GM18867 (cell line): ENCODE results near the gene C19orf47.
A peak's percentile ranks its signal among the peaks of the same experiment; 100 is the strongest.

Experiments
- ATAC-seq: cut with Tn5 transposase; IDR thresholded peaks from one replicate; pipeline ENCODE4 v1.9.1; 2021; ENCODE audit warnings: mild to moderate bottlenecking, moderate library complexity; ENCODE audit not compliant: unreplicated experiment

The C19orf47 gene

DNA sequence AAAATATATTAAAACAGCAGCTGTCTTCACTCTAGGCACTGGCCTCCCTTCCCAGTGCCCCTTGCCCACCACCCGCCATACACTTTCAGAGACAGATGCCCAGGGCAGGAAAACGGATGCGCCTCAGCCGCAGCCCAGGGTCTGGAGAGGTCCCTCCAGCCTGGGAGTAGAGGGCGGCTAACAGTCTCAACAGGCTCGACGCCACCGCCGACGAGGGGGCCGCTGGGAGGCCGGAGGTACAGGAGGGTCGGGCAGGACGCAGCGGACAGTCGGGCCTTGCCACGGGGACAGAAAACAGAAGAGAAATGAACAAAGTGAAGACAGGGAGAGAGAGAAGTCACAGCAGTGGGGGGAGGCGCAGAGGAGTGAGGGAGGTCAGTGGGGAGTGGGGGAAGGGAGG, 27.1 kb downstream of the C19orf47 start:
- no peak for ATAC-seq

DNA sequence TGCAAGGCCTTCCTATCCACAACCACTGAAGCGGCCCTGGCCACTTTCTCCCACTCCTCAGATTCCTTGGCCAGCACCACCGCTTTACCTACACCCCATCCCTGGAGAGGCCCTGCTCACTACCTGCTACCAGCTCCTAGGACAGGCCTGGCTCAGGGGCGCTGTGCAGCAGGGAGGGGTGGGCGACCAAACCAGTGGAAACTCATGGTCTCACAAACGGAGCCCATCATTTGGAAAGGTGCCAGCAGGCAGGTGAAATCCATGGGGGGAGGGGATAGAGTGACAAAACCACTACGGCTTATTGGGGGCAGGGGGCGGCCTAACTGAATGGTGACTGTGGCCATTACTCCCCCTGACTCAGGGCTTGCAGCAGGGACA, 27.6 kb downstream of the C19orf47 start:
- no peak for ATAC-seq

DNA sequence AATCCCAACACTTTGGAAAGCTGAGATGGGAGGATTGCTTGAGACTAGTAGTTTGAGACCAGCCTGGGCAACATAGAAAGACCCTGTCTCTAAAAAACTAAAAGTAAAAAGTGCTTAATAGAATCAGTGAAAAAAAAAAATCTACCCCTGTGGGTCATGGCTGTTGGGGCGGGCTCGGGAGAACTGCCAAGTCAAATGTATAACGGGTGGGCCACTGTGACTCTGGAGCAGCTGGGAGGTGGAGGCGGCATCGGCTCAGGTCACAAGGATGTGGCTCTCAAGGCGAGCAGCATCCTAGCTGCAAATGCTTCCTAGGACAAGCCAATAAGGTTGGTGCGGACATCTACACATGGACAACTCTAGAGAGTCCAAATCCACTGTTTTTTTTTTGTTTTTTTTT, 30.9 kb downstream of the C19orf47 start:
- ATAC-seq = no peak

DNA sequence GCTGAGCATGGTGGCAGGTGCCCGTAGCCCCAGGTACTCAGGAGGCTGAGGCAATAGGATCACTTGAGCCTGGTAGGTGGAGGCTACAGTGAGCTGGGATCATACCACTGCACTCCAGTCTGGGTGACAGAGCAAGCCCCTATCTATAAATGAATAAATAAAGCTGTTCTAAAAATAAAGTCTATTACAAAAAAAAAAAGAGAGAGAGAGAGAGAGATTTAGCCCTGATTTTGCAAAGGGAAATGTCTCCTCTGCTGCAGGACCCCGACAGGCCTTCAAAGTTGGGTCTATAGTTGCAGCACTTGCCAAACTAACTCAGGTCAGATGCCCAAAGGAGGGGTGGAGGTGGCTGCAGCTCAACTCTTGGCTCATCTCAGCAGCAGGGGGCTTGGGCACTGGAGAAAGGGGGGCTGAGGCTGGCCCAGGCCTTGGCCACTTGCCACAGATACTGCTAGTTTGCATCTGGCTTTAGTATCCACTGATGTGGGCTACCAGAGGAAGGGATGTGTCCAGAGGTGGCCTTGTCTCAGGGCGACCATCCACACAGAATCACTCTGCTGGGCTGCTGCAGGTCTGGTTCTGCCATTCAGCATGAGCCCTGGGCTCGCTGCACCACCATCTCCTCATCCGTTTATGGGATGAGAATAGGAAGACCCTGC, 32.3 kb downstream of the C19orf47 start:
- ATAC-seq = no peak

DNA sequence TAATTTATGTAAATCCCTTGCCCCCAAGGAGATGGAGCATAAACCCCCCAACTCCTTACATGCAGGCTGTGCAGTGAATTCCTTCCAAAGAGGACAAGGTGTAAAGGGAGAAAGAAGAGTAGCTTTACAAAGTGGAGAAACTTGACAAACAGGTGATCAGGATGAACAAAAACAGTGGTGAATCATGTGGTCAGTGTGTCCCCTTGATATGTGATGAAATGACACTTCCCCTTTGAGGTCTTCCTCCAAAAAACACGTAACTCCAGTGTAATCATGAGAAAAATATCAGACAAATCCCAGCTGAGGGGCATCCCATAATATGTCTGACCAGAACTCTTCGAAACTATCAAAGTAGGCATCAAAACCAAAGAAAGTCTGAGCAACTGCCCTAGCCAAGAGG, 33.5 kb downstream of the C19orf47 start:
- no peak for ATAC-seq

DNA sequence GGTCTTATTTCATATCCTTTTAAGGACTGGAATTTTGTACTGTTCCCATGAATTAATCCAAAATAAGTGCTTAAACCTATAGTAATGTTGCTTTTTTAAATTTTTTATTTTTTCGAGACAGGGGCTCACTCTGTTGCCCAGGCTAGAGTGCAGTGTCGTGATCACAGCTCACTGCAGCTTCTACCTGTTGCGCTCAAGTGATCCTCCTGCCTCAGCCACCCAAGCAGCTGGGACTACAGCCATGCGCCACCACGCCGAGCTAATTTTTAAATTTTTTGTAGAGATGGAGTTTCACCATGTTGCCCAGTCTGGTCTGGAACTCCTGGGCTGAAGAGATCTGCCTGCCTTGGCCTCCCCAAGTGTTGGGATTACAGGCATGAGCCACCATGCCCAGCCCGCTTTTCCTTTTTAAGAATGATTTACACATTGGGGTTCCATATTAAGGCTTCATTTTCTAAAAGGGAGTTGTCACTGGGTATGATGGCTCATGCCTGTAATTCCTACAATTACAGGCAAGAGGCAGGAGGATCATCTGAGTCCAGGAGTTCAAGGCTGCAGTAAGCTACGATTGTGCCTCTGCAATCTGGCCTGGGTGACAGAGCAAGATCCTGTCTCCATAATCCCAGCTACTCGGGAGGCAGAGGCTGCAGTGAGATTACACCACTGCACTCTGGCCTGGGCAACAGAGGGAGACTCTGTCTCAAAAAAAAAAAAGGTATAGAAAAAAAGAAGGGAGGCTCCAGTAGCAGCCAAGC, 34.8 kb downstream of the C19orf47 start:
- no peak for ATAC-seq

DNA sequence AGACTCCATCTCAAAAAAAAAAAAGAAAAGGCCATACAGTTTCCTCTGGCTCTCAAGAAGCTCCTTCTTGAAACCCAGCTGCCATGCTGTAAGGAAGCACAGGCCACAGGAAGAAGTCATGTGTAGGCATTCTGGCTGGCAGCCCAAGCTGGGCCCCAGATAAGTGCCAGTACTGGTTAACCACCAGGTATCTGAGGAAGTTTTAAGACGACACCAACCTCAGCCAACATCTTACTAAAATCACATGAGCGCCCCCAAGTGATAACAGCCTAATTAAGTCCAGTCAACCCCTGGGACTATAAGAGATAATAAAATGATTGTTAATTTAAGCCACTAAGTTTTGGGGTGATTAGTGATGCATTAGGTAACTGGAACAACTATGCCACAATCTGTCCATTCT, 35.7 kb downstream of the C19orf47 start:
- no peak for ATAC-seq

DNA sequence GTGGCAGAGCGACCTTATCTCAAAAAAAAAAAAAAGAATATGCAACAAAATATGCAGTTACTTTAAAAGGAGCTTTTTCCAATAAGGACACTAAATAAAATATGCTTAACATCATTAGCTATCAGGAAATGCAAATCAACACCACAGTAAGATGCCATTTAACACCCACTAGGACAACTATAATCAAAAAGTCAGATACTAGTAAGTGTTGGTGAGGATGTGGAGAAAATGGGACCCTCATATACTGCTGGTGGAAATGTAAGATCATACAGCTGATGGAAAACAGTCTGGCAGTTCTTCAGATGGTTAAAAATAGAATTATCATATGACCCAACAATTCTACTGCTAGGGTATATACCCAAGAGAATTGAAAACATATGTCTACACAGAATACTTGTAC, 38.5 kb downstream of the C19orf47 start:
- ATAC-seq = no peak

DNA sequence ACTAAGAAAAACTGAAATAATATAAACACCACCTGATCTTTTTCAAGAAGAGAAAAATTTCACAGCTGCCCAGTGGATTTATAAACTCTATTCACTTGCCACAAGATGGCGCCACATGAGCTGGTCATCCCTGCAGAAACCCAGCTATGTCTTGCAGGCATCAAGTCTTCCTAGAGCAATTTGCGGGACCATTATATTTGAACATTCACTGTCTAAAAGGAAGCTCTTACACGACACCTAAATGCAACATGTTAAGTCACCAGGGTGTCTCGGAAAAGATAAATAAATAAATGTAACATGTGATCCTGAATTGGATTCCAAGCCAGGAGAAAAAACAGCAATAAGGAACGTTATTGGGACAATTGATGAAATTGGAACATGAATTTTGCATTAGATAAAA, 42.8 kb downstream of the C19orf47 start:
- no peak for ATAC-seq

DNA sequence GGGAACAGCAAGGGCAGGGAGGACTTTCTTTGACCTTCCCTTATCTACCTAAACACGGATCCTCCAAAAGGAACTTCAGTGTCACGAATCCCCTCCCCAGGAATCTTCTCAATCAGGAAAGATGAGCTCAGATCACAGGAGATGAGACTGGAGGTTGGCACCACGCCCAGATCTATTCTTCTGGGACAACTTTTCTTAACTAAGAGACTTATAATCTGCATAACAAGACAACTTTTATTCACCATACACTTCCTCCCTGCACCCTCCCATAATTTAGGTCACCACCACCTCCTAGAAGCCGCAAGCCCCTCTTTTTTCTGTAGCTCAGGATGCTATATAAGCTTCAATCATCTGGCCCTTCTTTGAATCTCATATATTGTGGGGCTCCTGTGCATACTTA, 43.9 kb downstream of the C19orf47 start:
- ATAC-seq = no peak

DNA sequence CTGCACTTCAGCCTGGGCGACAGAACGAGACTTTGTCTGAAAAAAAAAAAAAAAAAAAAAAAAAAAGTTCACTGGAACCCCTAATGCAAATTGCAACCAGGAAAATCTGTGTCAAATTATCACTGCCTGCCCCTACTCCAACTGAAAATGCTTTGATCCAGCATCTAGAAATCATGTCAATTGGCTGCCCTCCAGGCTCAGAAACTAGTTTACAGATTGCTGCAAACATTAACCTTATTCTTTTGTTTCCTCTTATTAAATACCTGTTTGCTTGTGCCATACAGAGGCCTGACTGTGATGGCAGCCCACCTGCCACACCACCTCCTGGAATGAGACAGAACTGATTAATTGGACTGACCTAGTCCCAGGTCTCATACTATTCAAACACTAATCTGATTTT, 44.4 kb downstream of the C19orf47 start:
- no peak for ATAC-seq

DNA sequence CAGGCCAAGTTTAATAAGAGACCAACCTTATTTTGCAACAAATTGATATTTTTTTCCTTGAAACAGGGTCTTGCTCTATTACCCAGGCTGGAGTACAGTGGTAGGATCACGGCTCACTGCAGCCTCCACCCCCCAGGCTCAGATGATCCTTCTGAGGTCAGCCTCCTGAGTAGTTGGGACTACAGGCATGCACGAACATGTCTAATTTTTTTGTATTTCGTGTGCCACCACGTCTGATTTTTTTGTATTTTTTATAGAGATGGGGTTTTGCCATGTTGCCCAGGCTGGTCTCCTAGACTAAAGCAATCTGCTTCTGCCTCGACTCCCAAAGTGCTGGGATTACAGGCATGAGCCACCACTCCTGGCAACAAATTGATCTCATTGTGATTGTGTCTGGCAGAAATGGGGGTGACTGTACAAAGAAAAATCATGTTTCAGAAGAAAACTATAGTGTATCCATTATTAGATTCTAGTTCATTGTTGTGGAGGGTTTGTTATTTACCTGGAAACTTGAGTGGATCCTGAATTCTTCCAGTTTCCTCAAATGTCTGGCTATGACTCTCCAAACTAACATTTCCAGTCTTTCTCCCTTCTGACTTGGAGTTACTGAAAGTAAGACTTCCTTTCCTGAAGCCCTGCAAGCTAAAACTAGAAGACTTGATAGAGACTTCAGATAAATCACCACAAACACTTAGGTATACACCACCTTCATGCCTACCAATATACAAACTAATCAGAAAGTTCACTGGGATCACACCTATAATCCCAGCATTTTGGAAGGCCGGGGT, 45.8 kb downstream of the C19orf47 start:
- ATAC-seq = no peak

DNA sequence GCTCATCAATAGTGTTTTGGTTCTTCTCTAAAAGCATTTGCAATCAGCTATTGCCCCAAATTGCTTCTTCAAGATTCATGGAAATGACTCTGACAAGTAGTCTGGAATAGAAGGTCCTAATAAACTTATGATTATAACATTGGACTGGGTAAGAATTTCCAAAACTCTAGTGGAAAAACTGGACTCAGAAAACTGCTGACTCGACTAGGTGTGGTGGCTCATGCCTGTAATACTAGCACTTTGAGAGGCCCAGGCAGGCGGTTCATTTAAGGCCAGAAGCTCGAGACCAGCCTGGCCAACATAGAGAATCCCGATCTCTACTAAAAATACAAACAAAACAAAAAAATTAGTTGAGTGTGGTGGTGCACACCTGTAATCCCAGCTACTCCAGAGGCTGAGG, 47.5 kb downstream of the C19orf47 start:
- ATAC-seq = no peak

DNA sequence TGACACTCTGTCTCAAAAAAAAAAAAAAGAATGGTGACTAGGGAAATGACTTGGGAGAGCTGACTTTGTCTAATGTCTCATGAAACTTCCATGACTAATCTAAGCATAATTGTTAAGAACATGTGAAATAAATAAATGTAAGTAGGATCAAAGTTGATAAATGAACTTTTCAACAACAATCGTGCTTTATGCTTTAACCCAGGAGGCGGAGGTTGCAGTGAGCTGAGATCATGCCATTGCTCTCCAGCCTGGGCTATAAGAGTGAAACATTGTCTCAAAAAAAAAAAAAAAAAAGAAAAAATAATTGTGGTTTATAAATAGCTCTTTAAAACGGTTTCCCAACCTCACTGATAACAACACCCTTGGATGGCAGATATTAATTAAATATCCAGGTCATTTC, 50.2 kb downstream of the C19orf47 start:
- no peak for ATAC-seq

DNA sequence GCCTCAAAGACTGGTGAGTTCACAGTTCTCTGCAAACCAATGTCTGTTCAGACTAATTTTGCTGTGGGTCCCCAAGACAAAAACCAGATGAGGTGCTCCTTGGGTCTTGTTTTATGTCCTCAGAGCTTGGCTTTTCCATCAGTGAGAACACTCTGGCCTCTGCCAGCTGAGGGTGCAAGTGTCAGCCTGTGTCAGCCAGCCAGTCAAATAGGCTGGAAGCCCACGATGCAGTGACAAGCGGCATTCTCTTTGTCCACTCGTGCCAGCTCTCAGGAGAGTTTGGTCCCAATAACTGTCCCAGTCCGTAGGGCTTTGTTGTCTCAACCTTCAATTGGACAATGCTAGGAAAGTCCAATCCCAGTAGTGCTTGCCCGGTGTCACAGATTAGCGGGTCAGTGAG, 53.6 kb downstream of the C19orf47 start:
- ATAC-seq = no peak

DNA sequence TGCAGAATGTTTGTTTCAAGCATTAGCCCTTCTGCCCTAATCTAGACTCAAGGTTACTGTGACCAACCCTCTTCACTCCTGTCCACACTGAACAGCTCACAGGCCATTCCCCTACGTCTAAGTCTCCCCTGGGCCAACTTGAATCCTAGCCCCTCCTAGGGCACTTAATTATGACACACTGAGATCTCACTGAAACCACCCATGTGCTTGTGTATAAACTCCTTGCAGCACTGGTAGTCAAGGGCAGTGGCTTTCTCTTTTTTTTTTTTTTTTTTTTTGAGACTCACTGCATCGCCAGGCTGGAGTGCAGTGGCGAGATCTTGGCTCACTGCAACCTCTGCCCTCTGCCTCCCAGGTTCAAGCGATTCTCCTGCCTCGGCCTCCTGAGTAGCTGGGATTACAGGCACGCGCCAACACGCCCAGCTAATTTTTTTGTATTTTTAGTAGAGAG, 61.2 kb downstream of the C19orf47 start:
- no peak for ATAC-seq

DNA sequence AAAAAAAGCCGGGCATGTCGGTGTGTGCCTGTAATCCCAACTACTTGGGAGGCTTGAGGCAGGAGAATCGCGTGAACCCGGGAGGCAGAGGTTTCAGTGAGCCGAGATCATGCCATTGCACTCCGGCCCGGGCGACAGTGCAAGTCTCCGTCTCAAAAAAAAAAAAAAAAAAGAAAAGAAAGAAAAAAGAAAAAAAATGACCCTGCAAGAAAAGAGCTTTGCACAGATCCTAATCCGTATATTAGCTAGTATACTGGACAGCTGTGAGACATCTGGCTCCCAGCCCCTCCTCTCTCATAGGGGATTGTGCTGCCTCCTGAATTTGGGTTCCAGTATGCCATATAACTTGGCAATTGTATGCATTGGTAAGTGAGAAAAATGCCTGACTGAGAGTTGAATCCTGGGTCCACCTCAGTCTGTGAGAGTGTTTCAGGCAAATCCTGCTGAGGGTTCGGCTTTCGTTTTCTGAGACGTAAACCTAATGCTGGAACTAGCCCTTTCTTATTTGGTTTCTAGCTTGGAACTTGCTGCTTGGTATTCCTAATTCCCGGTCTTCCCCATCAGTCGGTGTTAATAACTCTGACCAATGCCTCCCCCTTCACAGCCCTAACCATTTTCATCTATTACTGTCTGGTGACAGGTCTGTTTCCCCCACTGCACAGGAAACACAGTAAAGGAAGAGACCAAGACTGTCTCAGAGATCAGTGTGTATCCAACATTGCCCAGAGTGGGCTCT, 61.8 kb downstream of the C19orf47 start:
- no peak for ATAC-seq

DNA sequence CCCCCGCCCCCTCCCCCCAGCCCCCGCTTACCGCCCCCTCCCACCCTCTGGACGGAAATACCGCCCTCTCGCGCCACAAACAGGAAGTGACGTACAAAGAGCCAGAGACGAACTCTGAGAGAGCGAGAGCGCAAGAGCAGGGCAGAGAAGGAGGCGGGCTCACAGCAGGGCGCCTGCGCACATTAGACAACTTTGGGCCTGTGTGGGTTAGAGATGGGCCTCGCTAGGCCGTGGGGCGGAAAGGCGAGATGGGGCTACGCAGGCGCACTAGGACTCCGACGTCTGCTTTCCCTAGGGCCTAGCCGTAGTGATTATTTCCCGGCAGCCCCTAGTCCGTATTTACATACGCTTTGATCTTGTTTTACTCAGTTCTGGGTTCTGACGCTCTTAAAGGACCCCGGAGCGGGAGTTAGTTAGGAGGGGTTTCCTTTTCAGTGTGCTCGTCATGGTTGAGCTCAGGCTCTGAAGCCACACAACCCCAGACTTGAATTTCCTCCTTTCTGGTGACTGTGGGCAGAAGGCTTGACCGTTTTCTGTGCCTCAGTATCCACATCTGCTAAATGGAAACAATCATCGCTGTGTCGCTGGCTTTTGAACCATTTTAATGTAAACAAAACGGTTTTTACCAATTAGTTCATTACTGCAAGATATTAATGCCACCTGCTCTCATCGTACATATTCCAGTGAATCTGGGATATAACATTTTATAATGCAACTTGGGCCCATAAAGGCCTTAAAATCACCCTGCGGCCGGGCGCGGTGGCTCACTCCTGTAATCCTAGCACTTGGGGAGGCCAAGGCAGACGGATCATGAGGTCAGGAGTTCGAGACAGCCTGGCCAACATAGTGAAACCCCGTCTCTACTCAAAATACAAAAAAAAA, 62.6 kb downstream of the C19orf47 start:
- ATAC-seq = peak; percentile 88

DNA sequence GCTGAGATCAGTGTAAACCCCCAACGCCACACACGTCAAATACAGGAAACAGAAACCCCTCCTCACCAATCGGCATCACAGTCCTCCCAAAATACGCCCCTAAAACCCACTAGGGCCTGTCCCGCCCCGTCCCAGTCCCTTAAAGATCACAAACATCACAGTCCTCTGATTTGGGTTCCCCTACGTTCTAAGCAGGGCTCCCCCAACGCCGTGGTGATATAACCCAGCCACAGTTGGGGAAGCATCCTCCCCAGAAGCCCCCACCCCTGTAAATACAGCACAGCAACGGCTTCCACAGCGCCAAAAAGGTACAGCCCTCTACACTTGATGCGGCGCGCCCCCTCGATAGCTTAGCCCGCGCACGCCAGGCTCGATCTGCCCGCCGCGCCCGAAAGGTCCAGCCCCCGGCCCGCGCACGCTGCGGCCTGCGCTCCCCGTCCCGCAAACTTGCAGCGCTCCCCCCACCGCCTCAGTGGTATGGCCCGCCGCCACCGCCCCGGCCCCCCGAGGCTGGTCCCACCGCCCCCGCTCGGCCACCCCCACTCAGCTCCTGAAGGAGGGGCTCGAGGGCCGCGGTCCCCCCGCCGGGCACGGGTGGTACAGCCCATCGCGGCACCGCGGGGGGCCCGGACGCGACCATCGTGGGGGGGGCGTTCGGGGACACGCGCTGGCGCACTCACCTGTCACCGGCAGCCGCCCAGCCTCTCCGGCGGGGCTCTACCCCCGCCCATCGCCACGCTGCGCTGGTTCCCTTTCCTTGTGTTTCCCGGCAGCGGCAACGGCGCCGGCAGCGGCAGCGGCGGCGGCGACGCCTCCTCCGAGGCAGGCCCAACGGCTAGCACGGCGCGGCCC, 63.5 kb downstream of the C19orf47 start, which contains the start of gene AKT2:
AKT2 (minus strand) TSS at position 845 of the 852 bp plus-strand sequence. CDS start 20,078 bp downstream, outside the sequence.
- peak; percentile 22 for ATAC-seq
